K562 (cell line): ENCODE results near the gene JMJD1C. TPM values are rescaled to one million over a fixed set of nuclear protein-coding genes. Genes with fewer than 3 reads are reported as not detected.

ENCODE experiments used
- ERF ChIP-seq: fragments of 450-650 bp; formaldehyde crosslinking; IDR thresholded peaks from 2 replicates; pipeline ENCODE4 v1.4.0; 2020; ENCODE audit warnings: mild to moderate bottlenecking, mixed read lengths
- LEF1 ChIP-seq: fragments of 450-650 bp; IDR thresholded peaks from 2 replicates; pipeline ENCODE4 v1.6.1; 2016; ENCODE audit warnings: mild to moderate bottlenecking
- MYBL2 ChIP-seq, 2 experiments: fragments of 450-650 bp in 1 of 2; sonication (generic) in 1 of 2; formaldehyde crosslinking in 1 of 2; IDR thresholded peaks; 2 replicates each; pipeline versions ENCODE4 v1.6.1 to v1.8.1; 2017 to 2022; ENCODE audit warnings: borderline replicate concordance in 1 of 2, inconsistent platforms in 1 of 2, low read depth in 1 of 2, mild to moderate bottlenecking in 1 of 2, missing genetic modification reagents in 1 of 2, moderate library complexity in 1 of 2
- NONO ChIP-seq, 2 experiments: fragments of 200-400 bp in 1 of 2; fragments of 450-650 bp in 1 of 2; formaldehyde crosslinking in 1 of 2; IDR thresholded peaks; 2 replicates each; pipeline ENCODE4 v1.6.1; 2017; ENCODE audit warnings: low read depth in 2 of 2, mild to moderate bottlenecking in 2 of 2, moderate library complexity in 2 of 2, low read length in 1 of 2
- PTBP1 ChIP-seq: fragments of 200-400 bp; formaldehyde crosslinking; IDR thresholded peaks from 2 replicates; pipeline ENCODE4 v1.6.1; 2017; ENCODE audit warnings: low read depth, low read length
- TFAM ChIP-seq: fragments of 250-450 bp; sonication (Bioruptor Pico); conservative IDR thresholded peaks from 2 replicates; pipeline ENCODE4 v1.5.0; 2021; ENCODE audit warnings: mild to moderate bottlenecking, moderate library complexity
- TRIM28 ChIP-seq: fragments of 450-650 bp; IDR thresholded peaks from 2 replicates; pipeline ENCODE4 v1.6.1; 2017
- U2AF2 ChIP-seq: fragments of 200-400 bp; formaldehyde crosslinking; optimal IDR thresholded peaks from 2 replicates; pipeline ENCODE3; 2017; ENCODE audit warnings: low read depth, mild to moderate bottlenecking, low read length
- ZNF511 ChIP-seq: sonication (generic); formaldehyde crosslinking; IDR thresholded peaks from 2 replicates; pipeline ENCODE4 v1.8.0; 2022; ENCODE audit warnings: mild to moderate bottlenecking, missing genetic modification reagents
- ZZZ3 ChIP-seq: fragments of 450-650 bp; IDR thresholded peaks from 2 replicates; pipeline ENCODE4 v1.6.1; 2016; ENCODE audit warnings: antibody characterized with exemption, mild to moderate bottlenecking, moderate library complexity
- polyA plus RNA-seq, 8 experiments: library from polyadenylated mRNA; depleted of rRNA in 4 of 8; stranded (reverse) in 5 of 8; unstranded in 3 of 8; fragments of >200 nt; fragmentation: Nextera tagmentation in 2 of 8; fragmentation: Illumina TruSeq in 1 of 8; extraction: Ambion mirVana in 2 of 8; extraction: Trizol in 1 of 8; gene quantifications; 2 replicates each; pipeline versions ENCODE4 v1.2.1 to v1.2.3, GENCODE V29; 2011 to 2014; ENCODE audit warnings: inconsistent platforms in 1 of 8, missing spikeins in 1 of 8
- total RNA-seq, 7 experiments: library from RNA; depleted of rRNA in 6 of 7; stranded (reverse); fragments of >200 nt in 6 of 7; fragmentation: Illumina TruSeq in 2 of 7; extraction: Trizol in 2 of 7; gene quantifications; 2 replicates each; pipeline versions ENCODE4 v1.2.1 to v1.2.3, GENCODE V29; 2011 to 2021; ENCODE audit warnings: low replicate concordance in 1 of 7
- TF ChIP-seq, protein P1 (sequence below): fragments of 450-650 bp; IDR thresholded peaks from 2 replicates; pipeline ENCODE4 v1.6.1; 2016; ENCODE audit warnings: low read depth
- TF ChIP-seq, protein P2 (sequence below): fragments of 450-650 bp; formaldehyde crosslinking; conservative IDR thresholded peaks from 2 replicates; pipeline ENCODE4 v1.4.0; 2022; ENCODE audit warnings: mild to moderate bottlenecking, missing genetic modification characterization

The JMJD1C gene
- total and polyA plus RNA-seq, 9 of the 15 experiments (the other 6 are each of a cell fraction or from before 2014, with no cell fraction given), result 25.3 to 68.0 (median 47.2) TPM

- no peak for TF ChIP-seq TRIM28
- TF ChIP-seq MYBL2 (IDR thresholded peaks at IDR 0.05; ENCODE audit: low read depth), result 0 out of 2 replicates have a peak, but pooled peaks have one; percentile 29
- no peak for TF ChIP-seq MYBL2 (CRISPR knock-in tag; IDR thresholded peaks at IDR 0.05; ENCODE audit: borderline replicate concordance)
- TF ChIP-seq, protein P1, sequence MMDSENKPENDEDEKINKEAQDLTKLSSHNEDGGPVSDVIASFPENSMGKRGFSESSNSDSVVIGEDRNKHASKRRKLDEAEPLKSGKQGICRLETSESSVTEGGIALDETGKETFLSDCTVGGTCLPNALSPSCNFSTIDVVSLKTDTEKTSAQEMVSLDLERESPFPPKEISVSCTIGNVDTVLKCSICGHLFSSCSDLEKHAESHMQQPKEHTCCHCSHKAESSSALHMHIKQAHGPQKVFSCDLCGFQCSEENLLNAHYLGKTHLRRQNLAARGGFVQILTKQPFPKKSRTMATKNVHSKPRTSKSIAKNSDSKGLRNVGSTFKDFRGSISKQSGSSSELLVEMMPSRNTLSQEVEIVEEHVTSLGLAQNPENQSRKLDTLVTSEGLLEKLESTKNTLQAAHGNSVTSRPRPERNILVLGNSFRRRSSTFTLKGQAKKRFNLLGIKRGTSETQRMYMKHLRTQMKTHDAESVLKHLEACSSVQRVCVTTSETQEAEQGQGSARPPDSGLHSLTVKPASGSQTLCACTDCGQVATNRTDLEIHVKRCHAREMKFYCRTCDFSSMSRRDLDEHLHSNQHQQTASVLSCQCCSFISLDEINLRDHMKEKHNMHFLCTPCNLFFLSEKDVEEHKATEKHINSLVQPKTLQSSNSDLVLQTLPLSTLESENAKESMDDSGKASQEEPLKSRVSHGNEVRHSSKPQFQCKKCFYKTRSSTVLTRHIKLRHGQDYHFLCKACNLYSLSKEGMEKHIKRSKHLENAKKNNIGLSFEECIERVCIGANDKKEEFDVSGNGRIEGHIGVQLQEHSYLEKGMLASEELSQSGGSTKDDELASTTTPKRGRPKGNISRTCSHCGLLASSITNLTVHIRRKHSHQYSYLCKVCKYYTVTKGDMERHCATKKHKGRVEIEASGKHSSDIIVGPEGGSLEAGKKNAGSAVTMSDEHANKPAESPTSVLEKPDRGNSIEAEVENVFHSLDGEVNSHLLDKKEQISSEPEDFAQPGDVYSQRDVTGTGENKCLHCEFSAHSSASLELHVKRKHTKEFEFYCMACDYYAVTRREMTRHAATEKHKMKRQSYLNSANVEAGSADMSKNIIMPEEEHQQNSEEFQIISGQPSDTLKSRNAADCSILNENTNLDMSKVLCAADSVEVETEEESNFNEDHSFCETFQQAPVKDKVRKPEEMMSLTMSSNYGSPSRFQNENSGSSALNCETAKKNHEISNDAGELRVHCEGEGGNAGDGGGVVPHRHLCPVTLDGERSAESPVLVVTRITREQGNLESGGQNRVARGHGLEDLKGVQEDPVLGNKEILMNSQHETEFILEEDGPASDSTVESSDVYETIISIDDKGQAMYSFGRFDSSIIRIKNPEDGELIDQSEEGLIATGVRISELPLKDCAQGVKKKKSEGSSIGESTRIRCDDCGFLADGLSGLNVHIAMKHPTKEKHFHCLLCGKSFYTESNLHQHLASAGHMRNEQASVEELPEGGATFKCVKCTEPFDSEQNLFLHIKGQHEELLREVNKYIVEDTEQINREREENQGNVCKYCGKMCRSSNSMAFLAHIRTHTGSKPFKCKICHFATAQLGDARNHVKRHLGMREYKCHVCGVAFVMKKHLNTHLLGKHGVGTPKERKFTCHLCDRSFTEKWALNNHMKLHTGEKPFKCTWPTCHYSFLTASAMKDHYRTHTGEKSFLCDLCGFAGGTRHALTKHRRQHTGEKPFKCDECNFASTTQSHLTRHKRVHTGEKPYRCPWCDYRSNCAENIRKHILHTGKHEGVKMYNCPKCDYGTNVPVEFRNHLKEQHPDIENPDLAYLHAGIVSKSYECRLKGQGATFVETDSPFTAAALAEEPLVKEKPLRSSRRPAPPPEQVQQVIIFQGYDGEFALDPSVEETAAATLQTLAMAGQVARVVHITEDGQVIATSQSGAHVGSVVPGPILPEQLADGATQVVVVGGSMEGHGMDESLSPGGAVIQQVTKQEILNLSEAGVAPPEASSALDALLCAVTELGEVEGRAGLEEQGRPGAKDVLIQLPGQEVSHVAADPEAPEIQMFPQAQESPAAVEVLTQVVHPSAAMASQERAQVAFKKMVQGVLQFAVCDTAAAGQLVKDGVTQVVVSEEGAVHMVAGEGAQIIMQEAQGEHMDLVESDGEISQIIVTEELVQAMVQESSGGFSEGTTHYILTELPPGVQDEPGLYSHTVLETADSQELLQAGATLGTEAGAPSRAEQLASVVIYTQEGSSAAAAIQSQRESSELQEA, result 0 out of 2 replicates have a peak, but pooled peaks have one; percentile 46
- TF ChIP-seq U2AF2, result no peak
- TF ChIP-seq, protein P2, sequence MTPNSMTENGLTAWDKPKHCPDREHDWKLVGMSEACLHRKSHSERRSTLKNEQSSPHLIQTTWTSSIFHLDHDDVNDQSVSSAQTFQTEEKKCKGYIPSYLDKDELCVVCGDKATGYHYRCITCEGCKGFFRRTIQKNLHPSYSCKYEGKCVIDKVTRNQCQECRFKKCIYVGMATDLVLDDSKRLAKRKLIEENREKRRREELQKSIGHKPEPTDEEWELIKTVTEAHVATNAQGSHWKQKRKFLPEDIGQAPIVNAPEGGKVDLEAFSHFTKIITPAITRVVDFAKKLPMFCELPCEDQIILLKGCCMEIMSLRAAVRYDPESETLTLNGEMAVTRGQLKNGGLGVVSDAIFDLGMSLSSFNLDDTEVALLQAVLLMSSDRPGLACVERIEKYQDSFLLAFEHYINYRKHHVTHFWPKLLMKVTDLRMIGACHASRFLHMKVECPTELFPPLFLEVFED (CRISPR knock-in tag), result no peak
- no peak for TF ChIP-seq ZNF511
- TF ChIP-seq TFAM (CRISPR knock-in tag), result no peak
- TF ChIP-seq LEF1, result no peak
- no peak for TF ChIP-seq ZZZ3
- no peak for TF ChIP-seq ERF (CRISPR knock-in tag)
- no peak for TF ChIP-seq NONO (IDR thresholded peaks at IDR 0.05; ENCODE audit: low read depth in 2 of 2, low read length in 1 of 2)
- TF ChIP-seq PTBP1, result no peak
Measured at GRCh38 chr10:63125459-63125858, 340.3 kb downstream of the JMJD1C start (continued).
